ENCODE results near the gene GATAD2A. TPM values are rescaled to one million over a fixed set of nuclear protein-coding genes. Genes with fewer than 3 reads are reported as not detected.
A peak's percentile ranks its signal among the peaks of the same experiment; 100 is the strongest.

GATAD2A gene
- total and polyA plus RNA-seq, 9 of the 15 experiments (the other 6 are each of a cell fraction or from before 2014, with no cell fraction given), result 2.4 to 226 (median 44.2) TPM

DNA sequence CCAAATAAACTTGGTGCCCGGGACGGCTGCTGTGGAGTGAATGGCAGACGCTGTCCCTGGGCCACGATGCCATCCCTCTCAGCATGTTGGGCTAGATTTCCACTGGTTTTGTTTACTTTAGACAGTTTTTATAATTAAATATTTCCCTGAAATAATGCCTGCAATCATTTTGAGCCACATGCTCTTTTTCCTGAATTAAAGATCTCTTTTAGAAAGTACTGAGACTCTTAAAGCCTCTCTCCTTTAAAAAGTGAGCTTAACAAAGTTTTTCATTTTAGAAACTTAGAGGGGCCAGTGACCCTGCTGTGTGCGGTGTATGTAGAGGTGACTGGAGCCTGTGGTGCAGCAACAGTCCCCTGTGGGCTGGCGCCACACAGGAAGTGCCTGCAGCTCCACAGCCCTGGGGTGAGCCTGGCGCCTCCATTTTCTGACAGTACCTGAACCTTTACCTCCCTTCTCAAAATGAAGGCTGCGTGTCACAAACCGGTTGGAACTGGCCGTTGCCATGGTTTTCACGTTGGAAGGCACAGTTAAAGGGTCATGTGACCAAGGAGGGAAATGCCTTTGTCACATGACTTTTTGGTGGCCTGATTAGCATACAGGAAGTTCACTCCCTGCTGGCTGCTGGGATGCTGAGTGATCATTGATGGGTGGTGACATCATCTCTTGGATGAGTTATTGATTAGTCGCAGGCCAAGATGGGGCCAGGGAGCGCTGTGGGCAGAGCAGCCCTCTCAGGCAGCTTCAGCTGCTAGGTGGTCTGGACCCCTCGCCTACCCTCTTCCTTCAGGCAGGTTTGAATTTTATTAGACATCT, 83.6 kb downstream of the GATAD2A start (continued):
- TF ChIP-seq, protein P1, sequence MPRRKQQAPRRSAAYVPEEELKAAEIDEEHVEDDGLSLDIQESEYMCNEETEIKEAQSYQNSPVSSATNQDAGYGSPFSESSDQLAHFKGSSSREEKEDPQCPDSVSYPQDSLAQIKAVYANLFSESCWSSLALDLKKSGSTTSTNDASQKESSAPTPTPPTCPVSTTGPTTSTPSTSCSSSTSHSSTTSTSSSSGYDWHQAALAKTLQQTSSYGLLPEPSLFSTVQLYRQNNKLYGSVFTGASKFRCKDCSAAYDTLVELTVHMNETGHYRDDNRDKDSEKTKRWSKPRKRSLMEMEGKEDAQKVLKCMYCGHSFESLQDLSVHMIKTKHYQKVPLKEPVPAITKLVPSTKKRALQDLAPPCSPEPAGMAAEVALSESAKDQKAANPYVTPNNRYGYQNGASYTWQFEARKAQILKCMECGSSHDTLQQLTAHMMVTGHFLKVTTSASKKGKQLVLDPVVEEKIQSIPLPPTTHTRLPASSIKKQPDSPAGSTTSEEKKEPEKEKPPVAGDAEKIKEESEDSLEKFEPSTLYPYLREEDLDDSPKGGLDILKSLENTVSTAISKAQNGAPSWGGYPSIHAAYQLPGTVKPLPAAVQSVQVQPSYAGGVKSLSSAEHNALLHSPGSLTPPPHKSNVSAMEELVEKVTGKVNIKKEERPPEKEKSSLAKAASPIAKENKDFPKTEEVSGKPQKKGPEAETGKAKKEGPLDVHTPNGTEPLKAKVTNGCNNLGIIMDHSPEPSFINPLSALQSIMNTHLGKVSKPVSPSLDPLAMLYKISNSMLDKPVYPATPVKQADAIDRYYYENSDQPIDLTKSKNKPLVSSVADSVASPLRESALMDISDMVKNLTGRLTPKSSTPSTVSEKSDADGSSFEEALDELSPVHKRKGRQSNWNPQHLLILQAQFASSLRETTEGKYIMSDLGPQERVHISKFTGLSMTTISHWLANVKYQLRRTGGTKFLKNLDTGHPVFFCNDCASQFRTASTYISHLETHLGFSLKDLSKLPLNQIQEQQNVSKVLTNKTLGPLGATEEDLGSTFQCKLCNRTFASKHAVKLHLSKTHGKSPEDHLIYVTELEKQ (CRISPR knock-in tag; IDR thresholded peaks at IDR 0.05), result no peak
- TF ChIP-seq YY1 (IDR thresholded peaks at IDR 0.05; ENCODE audit: borderline replicate concordance in 1 of 3, control insufficient read depth in 1 of 3, extremely low read depth in 1 of 3, insufficient read depth in 3 of 3, insufficient read length in 1 of 3, insufficient replicate concordance in 2 of 3, low read depth in 1 of 3, low read length in 2 of 3) (peak; percentile 93 to 100 (median 99)), BHLHE40 (IDR thresholded peaks at IDR 0.05; ENCODE audit: low read length) (peak; percentile 81), HCFC1 (IDR thresholded peaks at IDR 0.05; ENCODE audit: low read depth, low read length) (peak; percentile 58), HDAC1 (IDR thresholded peaks at IDR 0.05) (peak in 1 of 2 experiments; percentile 75; a peak in 2 of 4 replicates), MXI1 (IDR thresholded peaks at IDR 0.05; ENCODE audit: low read depth, low read length) (peak; percentile 12; the same call in 1 of the 2 replicates), ELF4 (CRISPR knock-in tag; IDR thresholded peaks at IDR 0.05) (no peak), DPF2 (IDR thresholded peaks at IDR 0.05) (peak; percentile 58), ZNF197 (CRISPR knock-in tag; IDR thresholded peaks at IDR 0.05; ENCODE audit: low read depth) (peak; percentile 74; the same call in 1 of the 2 replicates), TEAD1 (CRISPR knock-in tag; IDR thresholded peaks at IDR 0.05) (peak; percentile 81 to 84; a peak in 2 of 4 replicates), LEF1 (IDR thresholded peaks at IDR 0.05) (peak; percentile 82)
- TF ChIP-seq, protein P2, sequence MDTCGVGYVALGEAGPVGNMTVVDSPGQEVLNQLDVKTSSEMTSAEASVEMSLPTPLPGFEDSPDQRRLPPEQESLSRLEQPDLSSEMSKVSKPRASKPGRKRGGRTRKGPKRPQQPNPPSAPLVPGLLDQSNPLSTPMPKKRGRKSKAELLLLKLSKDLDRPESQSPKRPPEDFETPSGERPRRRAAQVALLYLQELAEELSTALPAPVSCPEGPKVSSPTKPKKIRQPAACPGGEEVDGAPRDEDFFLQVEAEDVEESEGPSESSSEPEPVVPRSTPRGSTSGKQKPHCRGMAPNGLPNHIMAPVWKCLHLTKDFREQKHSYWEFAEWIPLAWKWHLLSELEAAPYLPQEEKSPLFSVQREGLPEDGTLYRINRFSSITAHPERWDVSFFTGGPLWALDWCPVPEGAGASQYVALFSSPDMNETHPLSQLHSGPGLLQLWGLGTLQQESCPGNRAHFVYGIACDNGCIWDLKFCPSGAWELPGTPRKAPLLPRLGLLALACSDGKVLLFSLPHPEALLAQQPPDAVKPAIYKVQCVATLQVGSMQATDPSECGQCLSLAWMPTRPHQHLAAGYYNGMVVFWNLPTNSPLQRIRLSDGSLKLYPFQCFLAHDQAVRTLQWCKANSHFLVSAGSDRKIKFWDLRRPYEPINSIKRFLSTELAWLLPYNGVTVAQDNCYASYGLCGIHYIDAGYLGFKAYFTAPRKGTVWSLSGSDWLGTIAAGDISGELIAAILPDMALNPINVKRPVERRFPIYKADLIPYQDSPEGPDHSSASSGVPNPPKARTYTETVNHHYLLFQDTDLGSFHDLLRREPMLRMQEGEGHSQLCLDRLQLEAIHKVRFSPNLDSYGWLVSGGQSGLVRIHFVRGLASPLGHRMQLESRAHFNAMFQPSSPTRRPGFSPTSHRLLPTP (IDR thresholded peaks at IDR 0.05; ENCODE audit: borderline replicate concordance, extremely low read depth, insufficient read length), result no peak
- TF ChIP-seq, protein P3, sequence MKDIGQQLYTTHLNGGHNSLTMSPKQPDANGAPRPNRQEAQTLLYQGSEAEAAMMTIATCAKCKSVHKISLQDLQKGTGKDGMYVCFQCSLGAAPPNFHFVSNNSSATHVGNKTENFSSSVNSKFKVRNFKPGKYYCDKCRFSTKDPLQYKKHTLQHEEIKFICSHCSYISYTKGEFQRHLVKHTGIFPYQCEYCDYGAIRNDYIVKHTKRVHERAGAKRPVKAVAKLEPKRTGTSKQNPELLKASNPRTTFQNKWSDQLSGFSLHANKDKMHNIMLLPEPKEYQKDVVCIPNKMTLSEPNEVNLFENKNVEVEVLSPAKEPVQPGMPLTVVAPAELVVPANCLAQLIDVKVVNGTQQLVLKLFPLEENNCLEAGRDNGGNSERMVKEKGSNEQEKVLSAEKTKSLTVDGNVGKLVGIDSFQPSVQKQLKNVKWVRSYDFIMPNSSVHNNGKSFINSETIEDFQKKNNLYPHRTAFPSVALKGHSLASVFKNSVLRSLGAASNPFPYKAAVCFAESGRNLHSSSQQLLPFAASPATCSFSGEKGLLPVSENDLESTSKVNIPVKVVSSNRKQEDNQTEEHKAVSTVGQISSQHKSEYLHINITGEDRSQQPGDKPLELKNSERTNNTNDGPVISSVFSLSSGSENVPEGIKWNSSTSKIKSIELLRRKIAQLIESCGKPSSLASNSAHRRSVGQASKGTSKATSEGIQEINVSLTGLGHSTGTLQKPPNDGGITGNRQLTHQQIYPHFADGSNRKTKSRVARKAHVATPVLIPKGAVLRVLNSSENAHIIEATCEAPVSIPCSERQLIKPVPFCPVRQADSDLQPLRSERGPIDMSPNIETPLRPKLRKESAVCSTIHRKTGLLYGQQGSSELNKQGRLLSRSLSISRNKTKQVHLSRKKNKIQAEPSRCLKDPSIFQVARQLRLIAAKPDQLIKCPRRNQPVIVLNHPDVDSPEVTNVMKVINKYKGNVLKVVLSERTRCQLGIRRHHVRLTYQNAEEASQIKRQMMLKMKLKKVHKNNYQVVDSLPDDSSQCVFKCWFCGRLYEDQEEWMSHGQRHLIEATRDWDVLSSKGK (CRISPR knock-in tag; IDR thresholded peaks at IDR 0.05), result no peak
